Loucy (cell line): ENCODE data around the gene SLC44A2.

Experiments
- CTCF ChIP-seq: fragments of 200-600 bp; sonication (generic); conservative IDR thresholded peaks from 2 replicates; pipeline ENCODE4 v1.5.1; 2014; ENCODE audit warnings: mild to moderate bottlenecking, antibody characterized with exemption, low read length
- EZH2phosphoT487 ChIP-seq: fragments of 200-600 bp; IDR thresholded peaks from 2 replicates; pipeline ENCODE4 v1.6.1; 2018; ENCODE audit warnings: antibody characterized with exemption, mild to moderate bottlenecking, moderate library complexity, borderline replicate concordance

DNA sequence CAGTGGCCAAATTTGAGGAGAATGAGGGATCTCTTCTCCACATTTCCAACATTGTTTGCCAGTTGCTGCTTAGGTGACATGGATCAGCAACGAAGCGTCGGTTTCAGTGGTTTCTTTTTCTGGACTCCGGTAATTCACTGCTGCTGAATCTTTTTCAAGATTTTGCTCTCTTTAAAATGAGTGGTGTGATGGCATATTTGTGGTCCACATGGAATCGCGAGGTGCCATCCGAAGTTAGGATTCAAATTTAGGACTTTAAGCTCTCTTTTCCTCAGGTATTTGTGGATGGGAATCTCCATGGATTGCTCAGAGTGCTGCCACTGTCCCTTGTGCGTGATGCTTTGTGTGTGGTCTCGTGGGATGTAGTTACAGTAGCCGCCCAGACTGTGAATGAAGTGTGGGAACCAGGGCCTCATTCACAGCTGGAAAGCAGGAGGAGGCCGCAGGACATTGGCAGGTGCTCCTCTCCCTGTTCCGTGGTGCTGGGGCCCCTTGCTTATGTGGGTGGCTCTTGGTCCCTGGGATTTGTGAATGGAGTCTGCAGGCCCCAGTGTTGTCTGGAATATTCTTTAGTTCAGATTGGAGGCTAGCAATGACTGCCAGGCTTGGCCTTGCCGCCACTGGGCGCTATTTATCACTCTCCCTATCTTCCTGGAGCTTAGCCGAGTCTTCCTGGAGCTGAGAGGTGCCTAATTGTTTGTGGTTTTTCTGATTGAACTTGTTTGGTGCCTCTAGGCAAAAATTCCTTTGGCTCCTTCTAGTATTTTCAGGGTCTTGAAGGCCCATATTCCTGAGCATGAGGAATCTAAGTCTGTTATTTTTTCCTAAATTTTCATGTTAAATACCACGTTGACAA, 30.3 kb downstream of the SLC44A2 start:
- TF ChIP-seq CTCF: peak; percentile 48
- no peak for TF ChIP-seq EZH2phosphoT487
